ENCODE results near the gene TAGAP.

The TAGAP gene

DNA sequence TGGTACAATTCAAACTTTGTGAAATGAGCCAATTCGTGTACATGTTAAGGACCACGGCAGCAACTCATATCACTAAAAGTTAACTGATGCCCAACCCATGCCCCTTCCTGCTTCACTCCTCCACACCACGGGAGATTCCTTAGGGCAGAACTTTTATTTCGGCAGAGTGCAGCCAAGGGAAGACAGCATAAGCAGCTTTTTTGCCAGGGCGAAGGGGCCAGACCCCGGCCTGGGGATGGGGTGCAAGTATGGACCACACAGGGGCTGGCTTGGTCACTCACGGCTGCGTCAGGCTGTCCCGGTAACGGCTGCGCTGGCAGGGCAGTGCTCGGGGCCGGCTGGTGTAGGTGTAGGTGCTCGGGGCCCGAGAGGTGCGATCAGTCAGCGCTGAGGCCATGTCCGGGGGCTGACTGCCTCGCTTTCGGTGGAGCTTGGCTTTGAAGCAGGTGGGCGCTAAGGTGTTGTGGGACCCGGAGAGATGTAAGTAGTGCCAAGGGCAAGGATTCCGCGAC lies 45.6 kb downstream of the TAGAP start:
- peak overlapping the region; percentile 90 for H3K9ac ChIP-seq (ENCODE audit: low read length)
- peaks cover 4% of the 10 kb centered on the region; the same call in 1 of the 2 replicates for H3K36me3 ChIP-seq (ENCODE audit: insufficient read depth, low read length)
- H3K9me2 ChIP-seq (ENCODE audit: low read depth, low read length): no peaks in the 10 kb centered on the region
- H3K4me1 ChIP-seq (ENCODE audit: insufficient read depth, low read length, severe bottlenecking): peaks cover 21% of the 10 kb centered on the region
- no peaks in the 10 kb centered on the region for H3K27me3 ChIP-seq (ENCODE audit: insufficient read depth, low read length)
- peak overlapping the region; percentile 88 for H3K4me2 ChIP-seq (ENCODE audit: low read length)
- H3K9me3 ChIP-seq (ENCODE audit: low read length): no peaks in the 10 kb centered on the region
- TF ChIP-seq, protein P1, sequence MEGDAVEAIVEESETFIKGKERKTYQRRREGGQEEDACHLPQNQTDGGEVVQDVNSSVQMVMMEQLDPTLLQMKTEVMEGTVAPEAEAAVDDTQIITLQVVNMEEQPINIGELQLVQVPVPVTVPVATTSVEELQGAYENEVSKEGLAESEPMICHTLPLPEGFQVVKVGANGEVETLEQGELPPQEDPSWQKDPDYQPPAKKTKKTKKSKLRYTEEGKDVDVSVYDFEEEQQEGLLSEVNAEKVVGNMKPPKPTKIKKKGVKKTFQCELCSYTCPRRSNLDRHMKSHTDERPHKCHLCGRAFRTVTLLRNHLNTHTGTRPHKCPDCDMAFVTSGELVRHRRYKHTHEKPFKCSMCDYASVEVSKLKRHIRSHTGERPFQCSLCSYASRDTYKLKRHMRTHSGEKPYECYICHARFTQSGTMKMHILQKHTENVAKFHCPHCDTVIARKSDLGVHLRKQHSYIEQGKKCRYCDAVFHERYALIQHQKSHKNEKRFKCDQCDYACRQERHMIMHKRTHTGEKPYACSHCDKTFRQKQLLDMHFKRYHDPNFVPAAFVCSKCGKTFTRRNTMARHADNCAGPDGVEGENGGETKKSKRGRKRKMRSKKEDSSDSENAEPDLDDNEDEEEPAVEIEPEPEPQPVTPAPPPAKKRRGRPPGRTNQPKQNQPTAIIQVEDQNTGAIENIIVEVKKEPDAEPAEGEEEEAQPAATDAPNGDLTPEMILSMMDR (IDR thresholded peaks at IDR 0.05; ENCODE audit: low read length): no peak
- TF ChIP-seq EZH2 (IDR thresholded peaks at IDR 0.05; ENCODE audit: borderline replicate concordance, low read length): no peak
- no peaks in the 10 kb centered on the region for H4K20me1 ChIP-seq (ENCODE audit: insufficient read depth, low read length)
- no peaks in the 10 kb centered on the region for H3F3A ChIP-seq (ENCODE audit: insufficient read depth, low read length)
- no peak overlapping the region for H2AFZ ChIP-seq (ENCODE audit: low read length)
- H3K4me3 ChIP-seq (ENCODE audit: low read depth, low read length, poor library complexity, severe bottlenecking): peak overlapping the region; percentile 80
- H3K79me2 ChIP-seq (ENCODE audit: insufficient read depth, low read length): no peaks in the 10 kb centered on the region
- H3K27ac ChIP-seq (ENCODE audit: low read depth, low read length, poor library complexity, severe bottlenecking): peak overlapping the region; percentile 37

DNA sequence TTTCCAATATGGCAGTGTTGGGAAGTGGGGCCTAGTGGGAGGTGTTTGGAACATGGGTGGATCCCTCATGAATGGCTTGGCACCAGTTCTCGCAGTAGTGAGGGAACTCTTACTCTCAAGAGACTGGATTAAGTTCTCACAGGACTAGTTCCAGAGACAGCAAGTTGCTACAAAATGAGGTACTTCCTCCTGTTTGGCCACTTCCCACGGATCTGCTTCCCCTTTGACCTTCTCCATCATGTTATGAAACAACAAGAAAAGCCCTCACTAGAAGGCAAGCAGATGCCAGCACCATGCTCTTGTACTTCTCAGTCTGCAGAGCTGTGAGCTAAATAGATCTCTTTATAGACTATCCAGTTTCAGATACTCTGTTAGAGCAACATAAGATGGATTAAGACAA lies 47.9 kb downstream of the TAGAP start:
- Histone ChIP-seq H3K9me3 (ENCODE audit: low read length) (no peaks in the 10 kb centered on the region), H4K20me1 (ENCODE audit: insufficient read depth, low read length) (no peaks in the 10 kb centered on the region), H3K9ac (ENCODE audit: low read length) (no peak overlapping the region), H3K4me2 (ENCODE audit: low read length) (no peak overlapping the region), H3K4me3 (ENCODE audit: low read depth, low read length, poor library complexity, severe bottlenecking) (no peak overlapping the region), H3K79me2 (ENCODE audit: insufficient read depth, low read length) (no peaks in the 10 kb centered on the region), H3K27ac (ENCODE audit: low read depth, low read length, poor library complexity, severe bottlenecking) (no peak overlapping the region), H2AFZ (ENCODE audit: low read length) (no peak overlapping the region), H3K4me1 (ENCODE audit: insufficient read depth, low read length, severe bottlenecking) (peaks cover 21% of the 10 kb centered on the region), H3K9me2 (ENCODE audit: low read depth, low read length) (no peaks in the 10 kb centered on the region), H3K27me3 (ENCODE audit: insufficient read depth, low read length) (no peaks in the 10 kb centered on the region), H3F3A (ENCODE audit: insufficient read depth, low read length) (no peaks in the 10 kb centered on the region), H3K36me3 (ENCODE audit: insufficient read depth, low read length) (peaks cover under 1% of the 10 kb centered on the region; the same call in 1 of the 2 replicates)
- TF ChIP-seq, protein P1 (IDR thresholded peaks at IDR 0.05; ENCODE audit: low read length): no peak
- TF ChIP-seq EZH2 (IDR thresholded peaks at IDR 0.05; ENCODE audit: borderline replicate concordance, low read length): no peak

- no peaks in the 10 kb centered on the region for H3K27me3 ChIP-seq (ENCODE audit: insufficient read depth, low read length)
- no peak overlapping the region for H2AFZ ChIP-seq (ENCODE audit: low read length)
- H3K9me3 ChIP-seq (ENCODE audit: low read length): peaks cover 1% of the 10 kb centered on the region; the same call in 1 of the 2 replicates
- TF ChIP-seq EZH2 (IDR thresholded peaks at IDR 0.05; ENCODE audit: borderline replicate concordance, low read length): no peak
- TF ChIP-seq, protein P1 (IDR thresholded peaks at IDR 0.05; ENCODE audit: low read length): no peak
- H3K4me2 ChIP-seq (ENCODE audit: low read length): no peak overlapping the region
- H3K27ac ChIP-seq (ENCODE audit: low read depth, low read length, poor library complexity, severe bottlenecking): no peak overlapping the region
- H3F3A ChIP-seq (ENCODE audit: insufficient read depth, low read length): no peaks in the 10 kb centered on the region
- H3K36me3 ChIP-seq (ENCODE audit: insufficient read depth, low read length): no peaks in the 10 kb centered on the region
- no peaks in the 10 kb centered on the region for H3K79me2 ChIP-seq (ENCODE audit: insufficient read depth, low read length)
- no peaks in the 10 kb centered on the region for H4K20me1 ChIP-seq (ENCODE audit: insufficient read depth, low read length)
- no peak overlapping the region for H3K4me3 ChIP-seq (ENCODE audit: low read depth, low read length, poor library complexity, severe bottlenecking)
- peaks cover 3% of the 10 kb centered on the region for H3K4me1 ChIP-seq (ENCODE audit: insufficient read depth, low read length, severe bottlenecking)
- no peaks in the 10 kb centered on the region for H3K9me2 ChIP-seq (ENCODE audit: low read depth, low read length)
- H3K9ac ChIP-seq (ENCODE audit: low read length): no peak overlapping the region
These were observed 51.2 kb downstream of the TAGAP start for GRCh38 chr6:158993639-158994038.

All from OCI-LY1 (cell line).